GM21737 (cell line): ENCODE results near the gene C4orf54.

Experiments used
- ATAC-seq: cut with Tn5 transposase; IDR thresholded peaks from one replicate; pipeline ENCODE4 v1.9.1; 2021; ENCODE audit warnings: mild to moderate bottlenecking, moderate library complexity; ENCODE audit not compliant: unreplicated experiment

The C4orf54 gene

GRCh38 chr4:99625369-99625768, 32.3 kb downstream of the C4orf54 start:
- no peak for ATAC-seq

- ATAC-seq = no peak
These were observed 33.4 kb downstream of the C4orf54 start for GRCh38 chr4:99624141-99624719.

- ATAC-seq = no peak
These were observed 35.3 kb downstream of the C4orf54 start for GRCh38 chr4:99622341-99622740.

DNA sequence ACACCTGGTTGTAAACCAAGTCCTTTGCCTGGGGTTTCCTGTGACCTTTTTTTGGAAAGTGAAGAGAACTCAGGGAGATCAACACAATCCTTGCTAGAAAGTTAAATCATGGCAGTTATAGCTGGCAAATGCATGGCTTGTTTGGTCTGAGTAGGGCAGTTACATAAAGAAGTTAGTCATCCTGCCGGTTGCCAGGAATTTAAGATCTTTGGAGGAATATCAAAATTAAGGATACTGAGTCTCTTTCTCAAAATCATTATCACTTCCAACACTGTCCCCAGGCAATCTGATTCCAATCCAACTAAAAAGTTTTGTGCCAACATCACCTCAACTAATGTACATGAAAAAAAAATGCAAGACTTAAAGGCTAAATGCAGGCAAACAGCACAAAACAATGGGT, 40.3 kb downstream of the C4orf54 start:
- ATAC-seq = no peak

DNA sequence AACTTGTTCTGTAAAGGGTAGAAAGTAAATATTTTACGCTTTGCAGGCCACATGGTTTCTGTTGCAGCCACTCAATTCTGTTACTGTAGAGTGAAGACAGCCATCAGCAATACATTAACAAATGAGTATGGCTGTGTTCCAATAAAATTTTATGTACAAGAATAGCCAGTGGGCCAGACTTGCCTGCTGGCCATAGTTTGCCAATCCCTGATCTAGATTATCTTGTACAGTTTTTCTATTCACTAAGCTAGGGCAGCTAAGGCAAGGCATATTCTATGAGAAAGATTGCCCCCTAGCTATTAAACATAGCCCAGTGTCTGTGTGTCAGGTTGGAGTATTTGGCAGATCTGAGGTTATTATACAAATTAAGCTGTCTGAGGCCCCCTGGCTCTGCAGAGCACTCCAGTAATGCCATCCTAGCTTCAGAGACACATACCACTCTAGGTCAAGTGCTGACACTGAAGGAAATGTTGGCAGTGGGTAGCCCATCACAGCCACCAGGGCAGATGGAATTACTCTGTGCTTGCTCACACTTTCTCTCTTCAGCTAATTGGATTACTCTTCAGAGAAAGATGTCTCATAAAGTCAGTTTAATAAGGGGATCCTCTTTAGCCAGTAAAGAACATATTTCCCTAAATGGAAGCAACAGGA, 42.3 kb downstream of the C4orf54 start:
- ATAC-seq = no peak

GRCh38 chr4:99614491-99614890, 43.1 kb downstream of the C4orf54 start:
- no peak for ATAC-seq

DNA sequence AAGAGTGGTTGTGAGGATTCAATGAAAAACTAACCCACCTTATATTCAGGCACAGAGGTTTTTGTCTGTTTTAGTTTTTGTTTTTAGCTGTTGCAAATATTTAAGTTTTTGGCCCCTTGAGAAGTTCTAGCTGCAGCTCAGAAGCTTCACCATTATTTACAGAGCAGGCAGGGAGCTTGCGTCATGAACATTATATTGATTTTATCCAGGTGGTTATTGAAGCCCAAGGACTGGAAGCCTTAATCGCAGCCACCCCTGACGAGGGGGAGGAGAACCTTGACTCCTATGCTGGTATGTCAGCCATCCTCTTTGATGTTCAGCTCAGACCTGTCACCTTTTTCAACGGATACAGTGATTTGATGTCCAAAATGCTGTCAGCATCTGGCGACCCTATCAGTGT, 44.9 kb downstream of the C4orf54 start:
- ATAC-seq = no peak

- no peak for ATAC-seq
These were observed 45.3 kb downstream of the C4orf54 start for GRCh38 chr4:99612281-99612680.

DNA sequence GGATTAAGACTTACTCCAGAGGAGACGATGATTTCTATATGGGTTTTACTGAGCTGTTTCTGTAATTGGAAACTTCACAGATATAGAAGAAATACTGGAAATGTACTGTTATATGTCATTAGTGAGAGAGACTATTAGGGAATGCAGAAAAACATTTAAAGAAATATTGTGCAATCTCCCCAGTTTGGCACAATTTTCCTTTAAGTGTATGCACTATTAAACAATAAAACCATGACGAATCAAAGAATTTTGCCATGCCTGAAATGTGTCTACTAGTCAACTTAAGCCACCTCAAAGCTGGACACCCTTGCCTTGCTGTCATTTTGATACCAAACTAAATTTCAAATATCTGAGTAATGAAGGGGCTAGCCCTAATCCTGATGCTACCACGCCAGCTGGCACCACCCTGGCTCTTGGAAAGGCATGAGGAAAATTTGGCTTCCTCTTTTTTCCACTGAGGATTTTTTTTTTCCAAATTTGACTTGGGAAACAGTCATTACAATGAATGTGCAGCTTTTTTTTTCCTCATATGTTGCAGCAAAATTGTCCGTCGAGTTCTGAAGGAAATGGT, 46.9 kb downstream of the C4orf54 start:
- ATAC-seq = no peak

GRCh38 chr4:99608417-99608816, 49.2 kb downstream of the C4orf54 start:
- no peak for ATAC-seq
